Tibial nerve (tissue), 3 donors: ENCODE results near the gene FAM219A.

Experiments used
- CTCF ChIP-seq, 5 experiments: fragments of 200-600 bp in 3 of 5; fragments of 450-650 bp in 2 of 5; sonication (generic) in 3 of 5; IDR thresholded peaks; one replicate each; pipeline ENCODE4 v1.5.1; 2016 to 2019; ENCODE audit warnings: antibody characterized with exemption in 5 of 5, mild to moderate bottlenecking in 3 of 5, moderate library complexity in 2 of 5
- POLR2A ChIP-seq, 2 donors: fragments of 450-650 bp; IDR thresholded peaks; one replicate each; pipeline ENCODE4 v1.6.1; 2017; ENCODE audit warnings: antibody characterized with exemption in 2 of 2, mild to moderate bottlenecking in 2 of 2, moderate library complexity in 2 of 2

- TF ChIP-seq CTCF (IDR thresholded peaks at IDR 0.05) (no peak), POLR2A (IDR thresholded peaks at IDR 0.05) (no peak)
Measured at GRCh38 chr9:34463098-34463900, 4.9 kb upstream of the FAM219A start.
